Prostate gland (tissue), 2 donors: ENCODE data around the gene SEMA3E. TPM values are rescaled to one million over a fixed set of nuclear protein-coding genes. Genes with fewer than 3 reads are reported as not detected.

Source experiments
- DNase-seq: peaks from one replicate; pipeline ENCODE4 v3.0.0-alpha.2; 2019; ENCODE audit warnings: low spot score
- H3K27ac ChIP-seq, 2 donors: fragments of 200-600 bp; sonication (generic); 2 replicates each; pipeline ENCODE4 v1.5.1; 2017 to 2019
- H3K27me3 ChIP-seq: fragments of 200-600 bp; sonication (generic); replicated peaks from 2 replicates; pipeline ENCODE4 v1.5.1; 2019; ENCODE audit not compliant: insufficient read depth
- H3K36me3 ChIP-seq, 2 donors: fragments of 200-600 bp; sonication (generic); 1 replicate in 1 of 2; 2 replicates in 1 of 2; pipeline versions ENCODE4 v1.5.1 to v1.8.1; 2017 to 2019
- H3K4me1 ChIP-seq: fragments of 200-600 bp; sonication (generic); replicated peaks from 2 replicates; pipeline ENCODE4 v1.5.1; 2019
- H3K4me3 ChIP-seq, 2 donors: fragments of 200-600 bp; sonication (generic); 2 replicates each; pipeline ENCODE4 v1.5.1; 2017 to 2019
- H3K9me3 ChIP-seq: fragments of 200-600 bp; sonication (generic); 2 replicates; pipeline ENCODE4 v1.5.1; 2017
- CTCF ChIP-seq, 4 experiments: fragments of 200-600 bp in 2 of 4; fragments of 450-650 bp in 2 of 4; sonication (generic) in 2 of 4; IDR thresholded peaks; 1 replicate in 3 of 4; 2 replicates in 1 of 4; pipeline ENCODE4 v1.5.1; 2016 to 2019; ENCODE audit warnings: antibody characterized with exemption in 4 of 4, mild to moderate bottlenecking in 2 of 4, moderate library complexity in 2 of 4
- POLR2A ChIP-seq: fragments of 450-650 bp; IDR thresholded peaks from one replicate; pipeline ENCODE4 v1.6.1; 2016; ENCODE audit warnings: antibody characterized with exemption, mild to moderate bottlenecking
- POLR2AphosphoS5 ChIP-seq: sonication (generic); formaldehyde crosslinking; IDR thresholded peaks from one replicate; pipeline ENCODE4 v1.6.1; 2017; ENCODE audit warnings: antibody characterized with exemption
- WGBS: methylation state at CpG from one replicate; pipeline ENCODE4 v1.1.5; 2018; 5-methylcytosine and 5-hydroxymethylcytosine counted together
- intact Hi-C: fragments of 100-400 bp; cut with DNase I; formaldehyde crosslinking; loops from one replicate; pipeline ENCODE4 v1.14.2; 2022
- total RNA-seq, 2 donors: library from RNA; depleted of rRNA; stranded (reverse); fragments of >200 nt; gene quantifications; one replicate each; pipeline ENCODE4 v1.1.0, GENCODE V29; 2016

SEMA3E gene
- 1 to 10 TPM; 2.6 to 4.8 TPM for total RNA-seq

- WGBS = 2% methylated on average over 25 of the region's 25 CpGs
- DNase-seq = peak; percentile 38
- Histone ChIP-seq H3K36me3 (no peaks in the 10 kb centered on the region), H3K27ac (peak within 1 kb of the TSS in 1 of 2 donors; percentile 22), H3K9me3 (no peaks in the 10 kb centered on the region), H3K4me3 (peak within 1 kb of the TSS; percentile 25 to 36), H3K4me1 (no peaks in the 10 kb centered on the region), H3K27me3 (no peaks in the 10 kb centered on the region)
- intact Hi-C loops = no loop called here
- TF ChIP-seq CTCF (IDR thresholded peaks at IDR 0.05) (peak in 1 of 4 experiments; percentile 14), POLR2A (no peak)
Measured at GRCh38 chr7:83648464-83649241, at the start of gene SEMA3E. TSS of gene SEMA3E (minus strand) at chr7:83649139.

- no peak for DNase-seq
- Histone ChIP-seq H3K4me3 (no peak overlapping the region), H3K27ac (no peak overlapping the region), H3K27me3 (no peaks in the 10 kb centered on the region), H3K9me3 (no peaks in the 10 kb centered on the region), H3K36me3 (no peaks in the 10 kb centered on the region), H3K4me1 (no peaks in the 10 kb centered on the region)
- TF ChIP-seq POLR2AphosphoS5 (no peak), CTCF (IDR thresholded peaks at IDR 0.05) (no peak), POLR2A (no peak)
- 45% methylated on average over 5 of the region's 5 CpGs for WGBS
- intact Hi-C loops = no loop called here
Measured at GRCh38 chr7:83697804-83698530, 49.0 kb upstream of the SEMA3E start.

- intact Hi-C loops = no loop called here
- Histone ChIP-seq H3K36me3 (no peaks in the 10 kb centered on the region), H3K9me3 (no peaks in the 10 kb centered on the region), H3K4me3 (no peak overlapping the region), H3K4me1 (no peaks in the 10 kb centered on the region), H3K27me3 (no peaks in the 10 kb centered on the region), H3K27ac (no peak overlapping the region)
- TF ChIP-seq POLR2AphosphoS5 = no peak
- no peak for TF ChIP-seq CTCF (IDR thresholded peaks at IDR 0.05)
- no peak for TF ChIP-seq POLR2A
- 93% methylated on average over 2 of the region's 2 CpGs for WGBS
- DNase-seq = no peak
Measured at GRCh38 chr7:83696101-83696500, 47.2 kb upstream of the SEMA3E start.

- Histone ChIP-seq H3K27ac (no peak overlapping the region), H3K4me3 (no peak overlapping the region), H3K27me3 (no peaks in the 10 kb centered on the region), H3K4me1 (no peaks in the 10 kb centered on the region), H3K36me3 (no peaks in the 10 kb centered on the region), H3K9me3 (no peaks in the 10 kb centered on the region)
- intact Hi-C loops = no loop called here
- DNase-seq = no peak
- WGBS = 59% methylated on average over 3 of the region's 3 CpGs
- TF ChIP-seq POLR2A (no peak), CTCF (IDR thresholded peaks at IDR 0.05) (no peak), POLR2AphosphoS5 (no peak)
Measured at GRCh38 chr7:83695128-83695960, 46.4 kb upstream of the SEMA3E start.
